H1 (cell line): ENCODE measurements around the gene GAS6. TPM values are rescaled to one million over a fixed set of nuclear protein-coding genes. Genes with fewer than 3 reads are reported as not detected.

Experiments used
- CTCF ChIP-seq, 3 experiments: IDR thresholded peaks; 1 replicate in 2 of 3; 2 replicates in 1 of 3; pipeline versions ENCODE4 v1.5.1 to v1.6.1; 2011; ENCODE audit warnings: low read length in 3 of 3, mild to moderate bottlenecking in 3 of 3, inconsistent platforms in 2 of 3, low read depth in 1 of 3, moderate library complexity in 1 of 3; ENCODE audit not compliant: insufficient read depth in 1 of 3; ENCODE audit errors: control extremely low read depth in 1 of 3
- HDAC6 ChIP-seq: IDR thresholded peaks from one replicate; pipeline ENCODE4 v1.7.1; 2012; ENCODE audit warnings: low read depth, mild to moderate bottlenecking, inconsistent platforms, low read length, moderate library complexity
- MAFK ChIP-seq: IDR thresholded peaks from 2 replicates; pipeline ENCODE4 v1.6.1; 2012; ENCODE audit warnings: low read depth, mild to moderate bottlenecking, improper control_type of control experiment, low read length
- NRF1 ChIP-seq: IDR thresholded peaks from 2 replicates; pipeline ENCODE4 v1.6.1; 2011; ENCODE audit warnings: mild to moderate bottlenecking, low read depth, low read length, improper control_type of control experiment
- POLR2A ChIP-seq, 2 experiments: IDR thresholded peaks; 1 replicate in 1 of 2; 2 replicates in 1 of 2; pipeline ENCODE4 v1.6.1; 2011; ENCODE audit warnings: low read depth in 2 of 2, low read length in 2 of 2, mild to moderate bottlenecking in 2 of 2; ENCODE audit errors: control extremely low read depth in 1 of 2
- SUZ12 ChIP-seq: fragments of 200-600 bp; sonication (generic); IDR thresholded peaks from 2 replicates; pipeline ENCODE4 v1.6.1; 2012; ENCODE audit warnings: mild to moderate bottlenecking, inconsistent platforms, low read length, moderate library complexity, mixed read lengths
- TAF7 ChIP-seq: optimal IDR thresholded peaks from 2 replicates; pipeline ENCODE3; 2011; ENCODE audit warnings: low read depth, mild to moderate bottlenecking, inconsistent platforms, low read length, moderate library complexity, borderline replicate concordance
- USF2 ChIP-seq: IDR thresholded peaks from 2 replicates; pipeline ENCODE4 v1.6.1; 2011; ENCODE audit warnings: low read length, improper control_type of control experiment
- polyA plus RNA-seq, 7 experiments: library from polyadenylated mRNA; depleted of rRNA in 3 of 7; stranded (reverse) in 5 of 7; unstranded in 2 of 7; fragments of >200 nt in 5 of 7; fragments of 200-250 nt in 2 of 7; gene quantifications; 1 replicate in 5 of 7; 2 replicates in 1 of 7; 4 replicates in 1 of 7; pipeline versions ENCODE4 v1.2.1 to v1.2.3, GENCODE V29; 2011 to 2013; ENCODE audit warnings: missing spikeins in 2 of 7, mixed read lengths in 2 of 7
- total RNA-seq: library from RNA; stranded (reverse); fragmentation: NEBNext Ultra II Directional; extraction: Animal tissue kit (Norgen Biotek cat#: 25700); gene quantifications from 2 replicates; pipeline ENCODE4 v1.2.1, GENCODE V29; 2021

Gene GAS6
- total and polyA plus RNA-seq, 2 of the 8 experiments (the other 6 are each of a cell fraction or from before 2014, with no cell fraction given): 18.6 to 31.0 TPM

DNA sequence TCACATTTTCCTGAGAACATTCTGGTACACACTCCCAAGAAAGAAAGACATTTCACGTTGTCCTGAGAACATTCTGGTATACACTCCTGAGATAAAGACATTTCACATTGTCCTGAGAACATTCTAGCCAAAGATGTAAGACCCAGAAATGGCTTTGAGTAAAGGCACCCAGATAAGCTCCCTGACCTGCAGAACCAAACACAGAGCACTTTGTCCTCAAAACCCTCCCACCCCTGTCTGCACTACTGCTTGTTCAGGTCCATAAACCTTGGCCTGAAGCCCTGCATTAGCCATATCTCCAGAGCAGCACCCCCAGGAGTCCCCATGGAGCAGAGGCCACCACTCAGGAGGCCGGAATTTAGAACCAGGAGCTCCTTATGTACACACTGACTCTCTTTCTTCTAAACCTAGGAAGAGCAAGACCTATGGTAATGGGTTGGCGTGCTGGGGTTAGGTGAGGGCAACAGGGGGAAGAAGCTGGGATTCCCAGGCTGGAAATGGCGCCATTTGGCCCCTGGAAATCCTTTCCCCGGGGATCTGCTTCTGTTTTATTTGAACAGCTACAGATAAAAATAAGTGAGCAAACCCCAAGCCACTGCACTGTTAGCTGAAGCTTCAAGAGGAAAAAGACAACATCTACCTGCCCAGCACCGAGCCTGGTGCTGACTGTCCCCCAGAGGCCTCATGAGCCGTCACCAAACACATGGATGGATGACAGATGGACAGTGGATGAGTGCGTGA is 13.7 kb downstream of the GAS6 start (continued):
- TF ChIP-seq CTCF (IDR thresholded peaks at IDR 0.05; ENCODE audit: control extremely low read depth in 1 of 3, insufficient read depth in 1 of 3, low read depth in 1 of 3, low read length in 3 of 3) (no peak), USF2 (no peak), MAFK (no peak), TAF7 (no peak), NRF1 (no peak), POLR2A (IDR thresholded peaks at IDR 0.05; ENCODE audit: control extremely low read depth in 1 of 2, low read depth in 2 of 2, low read length in 2 of 2) (no peak), SUZ12 (no peak), HDAC6 (no peak)
